Activated CD8-positive, alpha-beta memory T cell treated with anti-CD3 and anti-CD28 coated beads for 24 hours (primary cell): Measurements from ENCODE around the gene RMC1.
A peak's percentile ranks its signal among the peaks of the same experiment; 100 is the strongest.
"Not testable (repeated sequence)": the region's sequence is repeated elsewhere in the genome, so short reads cannot be mapped to it uniquely, and the experiment has no call there.

Source experiments
- DNase-seq: peaks from one replicate; pipeline ENCODE4 v3.0.0-alpha.2; 2020

The RMC1 gene

DNA sequence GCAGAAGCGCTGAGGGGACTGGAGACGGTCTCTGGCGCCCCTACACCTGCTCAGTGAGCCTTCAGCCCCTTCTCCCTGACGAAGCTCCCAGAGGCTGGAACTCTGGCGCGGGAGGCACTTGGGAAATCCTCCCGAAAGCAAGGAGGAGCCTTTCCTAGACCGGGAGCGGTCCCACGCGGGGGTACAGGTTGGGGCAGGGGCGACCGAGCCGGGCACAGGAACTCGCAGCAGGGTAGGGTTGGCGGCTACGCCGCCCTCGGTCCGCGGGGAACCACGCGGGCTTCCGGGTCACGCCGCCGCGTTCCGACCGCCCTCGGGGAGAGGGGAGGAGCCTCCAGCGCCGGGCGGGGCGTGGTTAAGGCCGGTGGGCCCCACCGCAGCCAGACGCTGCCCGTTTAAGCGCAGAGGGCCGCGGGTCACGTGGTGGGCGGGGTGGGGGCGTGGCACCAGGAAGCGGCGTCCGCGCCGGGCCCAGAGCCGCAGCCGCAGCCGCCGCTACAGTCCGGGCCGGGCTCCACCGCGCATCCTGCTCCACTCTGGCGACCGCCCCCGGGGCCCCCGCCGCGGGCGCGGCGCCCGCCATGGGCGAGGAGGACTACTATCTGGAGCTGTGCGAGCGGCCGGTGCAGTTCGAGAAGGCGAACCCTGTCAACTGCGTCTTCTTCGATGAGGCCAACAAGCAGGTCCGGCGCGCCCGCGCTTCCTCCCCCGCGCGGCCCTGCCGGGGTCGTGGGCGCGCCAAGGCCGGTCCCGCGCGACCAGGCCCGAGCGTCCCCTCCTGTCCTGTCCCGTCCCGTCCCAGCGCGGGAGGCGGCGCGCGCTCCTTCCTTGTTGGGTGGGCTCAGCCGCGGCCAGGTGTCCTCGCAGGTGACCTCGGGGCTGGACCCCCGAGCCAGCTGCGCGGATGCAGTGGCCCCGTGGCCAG, at the start of gene RMC1:
Gene RMC1, plus strand, starts transcription at position 474 of the 925 bp plus-strand sequence. Its CDS starts 108 bp downstream, at position 582.
- peak; percentile 99 for DNase-seq

DNA sequence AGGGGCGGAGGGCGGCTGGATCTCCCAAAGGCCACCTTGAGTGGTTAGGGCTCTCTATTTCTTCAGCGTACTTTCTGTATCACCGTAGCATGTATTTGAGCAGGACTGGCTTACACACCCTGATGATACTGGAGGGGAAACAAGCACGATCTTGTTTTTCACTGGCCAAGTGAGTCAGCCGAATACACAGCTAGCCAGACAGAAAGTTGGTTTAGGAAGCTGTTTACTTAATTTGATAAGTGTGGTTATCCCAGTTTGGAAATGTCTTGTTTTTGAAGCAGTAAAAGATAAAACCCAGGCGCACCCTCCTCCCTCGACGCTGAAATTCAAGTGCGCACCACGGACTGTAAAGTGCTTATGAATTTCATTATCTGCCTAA, 49.6 kb upstream of the RMC1 start:
- no peak for DNase-seq

DNA sequence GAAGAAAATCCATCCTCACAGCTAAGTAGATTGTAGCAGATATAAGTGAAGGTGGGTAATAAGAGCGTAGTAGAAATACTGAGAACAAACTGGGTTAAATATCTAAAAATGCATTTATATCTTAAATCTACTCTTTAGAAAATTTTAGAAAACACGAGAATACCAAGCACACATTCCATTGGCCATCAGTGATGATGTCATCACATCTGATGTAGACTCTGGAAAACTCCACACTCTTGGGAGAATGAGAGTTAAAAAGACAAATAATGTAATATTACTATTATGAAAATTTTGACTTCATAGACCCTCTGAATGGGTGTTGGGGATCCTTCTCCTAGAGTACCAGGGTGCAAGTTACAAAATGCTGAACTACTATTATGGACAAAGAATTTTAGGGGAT, 46.5 kb upstream of the RMC1 start:
- no peak for DNase-seq

DNA sequence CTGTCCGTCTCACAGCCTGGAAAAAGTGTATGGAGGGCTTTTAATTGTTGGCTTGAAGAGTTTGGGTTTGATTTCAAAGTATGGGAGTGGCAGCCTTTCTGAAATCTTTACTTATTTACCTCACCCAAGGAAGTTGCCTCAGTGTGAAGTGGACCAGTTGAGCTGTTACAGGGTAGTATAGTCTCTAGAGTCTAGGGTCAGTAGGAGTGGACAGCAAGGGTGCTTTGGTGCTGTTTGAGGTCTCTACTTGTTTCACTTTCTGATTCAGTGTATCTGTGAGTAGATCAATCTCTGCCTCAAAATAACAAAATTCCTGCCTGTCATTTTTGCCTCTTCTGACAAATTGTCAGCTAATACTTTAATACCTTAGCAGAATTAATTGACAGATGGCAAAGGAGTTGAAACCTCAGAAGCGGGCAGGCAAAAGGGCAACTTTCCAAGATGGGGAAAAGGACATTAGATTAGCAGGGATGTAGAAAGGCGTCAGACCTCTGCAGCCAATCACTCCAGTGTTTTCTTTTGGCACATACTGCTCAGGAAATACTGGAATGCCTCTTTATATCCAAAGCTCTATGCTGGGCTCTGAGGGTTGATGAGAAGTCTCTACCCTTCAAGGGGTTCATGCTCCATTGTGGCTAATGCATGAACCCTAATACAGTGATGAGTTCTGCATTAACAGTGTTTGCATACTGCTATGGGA, 44.3 kb upstream of the RMC1 start:
- no peak for DNase-seq

GRCh38 chr18:23459530-23459921, 43.8 kb upstream of the RMC1 start:
- DNase-seq: no peak

DNA sequence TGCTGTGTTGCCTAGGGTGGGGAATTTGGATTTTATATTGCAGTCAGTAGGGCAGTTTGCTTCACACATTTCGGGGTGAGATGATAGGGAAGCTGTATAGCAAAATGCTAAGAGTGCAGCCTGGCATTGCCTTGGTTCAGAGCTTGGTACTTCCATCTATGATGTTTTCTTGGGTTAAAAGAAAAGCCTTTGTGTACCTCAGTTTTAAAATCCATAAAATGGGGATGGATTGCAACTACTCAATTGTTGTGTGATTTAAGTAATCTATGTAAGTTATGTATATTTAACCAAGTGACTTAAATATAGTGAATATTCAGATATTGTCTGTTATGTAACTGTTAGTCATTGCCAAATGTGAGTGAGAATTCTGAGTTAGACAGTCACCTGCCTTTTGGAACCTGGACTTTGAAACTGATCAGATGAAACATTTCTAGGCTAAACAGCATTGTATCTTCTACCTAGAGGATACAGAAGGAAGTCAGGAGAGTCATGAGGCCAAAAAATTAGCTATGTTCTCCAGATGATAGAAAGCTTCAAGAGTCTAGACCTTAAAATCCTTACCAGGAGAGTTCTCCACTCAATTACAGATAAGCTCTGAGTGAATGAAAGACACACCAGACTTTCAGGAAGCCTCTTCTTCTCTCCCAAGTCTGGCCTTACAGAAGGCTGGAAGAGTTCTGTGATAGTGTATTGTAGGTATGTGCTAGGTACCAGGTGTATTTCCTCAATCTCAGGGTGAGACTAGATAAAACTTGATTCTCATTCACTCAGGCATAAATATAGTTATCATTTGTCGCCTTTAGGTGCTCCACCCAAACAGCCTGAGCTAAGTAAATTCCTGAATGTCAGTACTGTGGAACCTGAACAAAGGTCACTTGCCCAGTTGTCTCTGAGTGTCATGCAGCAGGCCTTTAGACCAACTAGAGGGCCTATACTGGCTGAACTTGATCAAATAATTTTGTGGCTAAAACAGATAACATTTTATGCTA, 42.7 kb upstream of the RMC1 start:
- no peak for DNase-seq

DNA sequence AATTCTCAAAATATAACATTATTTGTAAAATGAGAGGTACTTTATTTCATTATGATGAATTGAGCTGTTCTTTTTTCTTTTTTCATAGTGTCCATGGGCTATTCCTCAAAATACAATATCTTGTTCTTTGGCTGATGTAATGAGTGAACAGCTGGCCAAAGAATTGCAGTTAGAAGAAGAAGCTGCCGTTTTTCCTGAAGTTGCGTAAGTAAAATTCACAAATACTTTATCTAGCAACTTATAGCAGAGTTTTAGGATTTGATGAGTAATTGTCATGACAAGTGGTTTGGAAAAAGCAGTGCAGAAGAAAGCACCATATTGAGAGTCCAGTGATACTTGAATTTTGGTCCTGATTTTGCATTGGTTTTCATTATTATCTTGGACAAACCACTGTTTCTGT, 40.4 kb upstream of the RMC1 start:
- DNase-seq: no peak

GRCh38 chr18:23468753-23469459, 34.4 kb upstream of the RMC1 start:
- no peak for DNase-seq

DNA sequence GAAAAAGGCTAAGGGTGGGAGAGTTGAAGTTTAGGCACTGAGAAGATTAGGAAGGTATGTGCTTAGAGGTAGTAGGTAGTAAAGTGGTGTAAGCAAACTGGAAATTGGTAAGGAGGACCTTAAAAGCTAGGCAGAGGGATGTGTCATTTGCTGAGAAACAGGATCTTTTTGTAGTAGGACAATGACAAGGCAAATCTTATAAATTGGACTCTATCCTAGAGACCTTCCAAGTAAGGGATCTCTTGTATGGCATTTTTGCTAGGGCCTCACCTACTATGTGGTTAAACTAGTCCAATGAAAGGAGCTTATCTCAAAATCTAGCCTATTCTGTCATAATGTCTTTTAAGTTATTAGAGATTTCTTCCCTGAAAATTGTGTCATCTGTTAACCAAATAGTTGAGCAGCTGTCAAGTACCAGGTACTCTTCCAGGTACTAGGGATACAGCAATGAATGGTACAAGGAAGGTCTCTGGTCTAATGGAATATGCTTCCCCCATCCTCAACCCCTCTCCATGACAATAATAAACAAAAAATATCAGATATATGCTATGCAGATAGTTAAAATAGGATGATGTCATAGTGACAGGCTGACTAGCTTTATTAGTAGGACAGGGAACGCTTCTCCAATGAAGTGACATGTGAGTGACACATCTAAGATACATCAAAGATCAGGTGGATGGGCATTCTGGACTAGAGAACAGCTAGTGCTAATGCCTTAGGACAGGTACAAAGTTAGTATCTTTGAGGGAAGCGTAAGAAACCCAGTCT, 32.5 kb upstream of the RMC1 start:
- no peak for DNase-seq

DNA sequence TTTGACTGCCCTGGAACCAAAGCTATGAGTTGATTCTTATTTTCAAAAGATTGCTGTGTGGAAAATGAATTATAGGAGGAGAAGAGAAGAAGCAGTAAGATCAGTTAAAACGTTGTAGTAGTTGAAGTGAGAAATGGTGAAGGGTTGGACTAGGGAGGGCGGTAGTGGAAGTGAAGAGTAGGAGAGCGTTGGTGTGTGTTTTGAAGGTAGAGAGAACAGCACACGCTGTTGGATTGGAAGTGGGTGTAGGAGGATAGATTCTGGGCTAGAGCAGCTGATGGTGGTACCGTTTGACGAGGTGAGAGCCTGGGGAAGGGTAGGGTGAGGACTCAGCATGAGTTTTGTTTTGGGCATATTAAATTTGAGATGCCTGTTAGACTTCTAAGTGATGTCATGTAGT, 31.8 kb upstream of the RMC1 start:
- DNase-seq: no peak

- DNase-seq: no peak
These were observed 23.3 kb upstream of the RMC1 start for GRCh38 chr18:23479829-23480505.

DNA sequence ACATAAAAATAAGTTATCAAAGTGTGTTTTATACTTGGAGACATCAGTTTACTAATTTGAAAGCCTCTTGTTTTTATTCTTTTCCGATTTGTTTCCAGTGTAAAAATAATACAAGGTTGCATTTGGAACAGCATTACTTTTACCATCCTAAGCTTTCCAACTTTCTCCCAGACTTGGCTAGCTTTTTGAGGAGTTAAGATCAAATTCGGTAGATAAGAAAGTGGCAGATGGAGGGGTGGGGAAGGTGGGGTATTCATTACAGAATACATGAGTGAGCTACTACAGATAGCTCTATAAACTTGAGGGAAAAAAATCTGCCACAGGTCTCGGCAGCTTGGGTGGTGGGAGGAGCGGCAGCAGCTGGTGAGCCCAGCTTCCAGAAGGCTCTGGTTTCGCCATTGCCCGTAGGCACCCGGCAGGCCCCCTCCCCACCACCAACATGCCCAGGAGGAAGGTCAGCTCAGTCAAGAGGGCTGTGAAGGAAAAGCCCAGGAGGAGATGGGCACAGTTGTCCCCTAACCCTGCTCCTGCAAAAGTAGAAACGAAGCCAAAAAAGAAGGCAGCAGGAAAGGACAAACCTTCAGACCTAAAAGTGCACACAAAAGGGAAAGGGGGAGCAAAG, 18.6 kb upstream of the RMC1 start:
- DNase-seq: no peak

DNA sequence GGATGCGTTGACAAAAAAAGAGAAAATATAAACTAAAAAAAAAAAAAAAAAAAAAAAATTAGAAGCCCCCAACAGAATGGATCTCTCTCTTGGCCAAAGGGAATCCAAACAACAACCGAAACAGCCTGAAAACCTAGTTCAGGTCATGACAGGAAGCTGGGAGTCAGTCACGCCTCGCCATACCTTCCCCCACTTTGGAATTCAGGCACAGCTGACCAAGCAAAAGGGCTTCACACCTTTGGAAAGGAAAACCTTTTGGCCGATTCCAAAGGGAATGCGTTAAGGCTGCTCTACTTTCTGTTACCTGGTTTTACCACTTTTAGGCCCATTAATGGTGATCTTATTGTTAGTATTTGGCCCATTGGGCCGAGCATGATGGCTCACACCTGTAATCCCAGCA, 17.9 kb upstream of the RMC1 start:
- no peak for DNase-seq

DNA sequence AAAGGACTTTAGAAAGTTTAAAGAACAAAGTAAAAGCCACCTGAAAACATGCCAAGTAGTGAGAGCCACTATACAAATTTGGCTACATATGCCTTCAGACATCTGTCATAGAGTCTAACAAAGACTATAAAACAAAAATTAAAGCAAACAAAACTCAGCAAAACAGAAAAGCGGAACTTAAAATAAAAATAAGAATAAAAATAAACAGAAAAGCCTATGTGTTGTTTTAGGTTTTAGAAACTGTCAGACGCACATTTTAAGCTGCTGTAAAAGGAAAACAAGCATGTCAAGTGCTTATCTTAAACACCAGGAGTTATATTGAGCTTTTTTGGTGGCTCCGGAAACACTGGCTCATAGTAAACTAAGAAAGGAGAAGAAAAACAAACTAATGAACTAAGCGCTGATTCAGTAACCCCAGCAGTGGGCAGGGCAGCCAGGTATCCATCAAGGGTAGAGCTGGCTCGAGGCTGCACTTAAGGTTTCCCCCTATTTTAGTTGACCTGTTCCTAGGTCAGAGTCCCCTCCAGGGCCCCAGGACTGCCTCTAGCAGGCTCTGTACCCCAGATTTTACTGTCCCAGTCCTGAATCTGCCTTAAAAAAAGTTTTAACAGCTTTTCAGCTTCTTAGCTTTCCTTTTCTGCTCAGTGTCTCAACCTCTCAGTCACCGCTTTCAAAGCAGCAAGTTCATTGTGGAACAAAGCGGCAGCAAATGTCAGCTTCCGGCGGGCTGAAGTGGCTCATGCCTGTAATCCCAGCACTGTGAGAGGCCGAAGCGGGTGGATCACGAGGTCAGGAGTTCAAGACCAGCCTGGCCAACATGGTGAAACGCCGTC, 15.4 kb upstream of the RMC1 start:
- peak; percentile 70 for DNase-seq

- DNase-seq: not testable (repeated sequence)
These were observed 13.7 kb upstream of the RMC1 start for GRCh38 chr18:23489586-23489985.

GRCh38 chr18:23493654-23494053, 9.7 kb upstream of the RMC1 start:
- DNase-seq: no peak

DNA sequence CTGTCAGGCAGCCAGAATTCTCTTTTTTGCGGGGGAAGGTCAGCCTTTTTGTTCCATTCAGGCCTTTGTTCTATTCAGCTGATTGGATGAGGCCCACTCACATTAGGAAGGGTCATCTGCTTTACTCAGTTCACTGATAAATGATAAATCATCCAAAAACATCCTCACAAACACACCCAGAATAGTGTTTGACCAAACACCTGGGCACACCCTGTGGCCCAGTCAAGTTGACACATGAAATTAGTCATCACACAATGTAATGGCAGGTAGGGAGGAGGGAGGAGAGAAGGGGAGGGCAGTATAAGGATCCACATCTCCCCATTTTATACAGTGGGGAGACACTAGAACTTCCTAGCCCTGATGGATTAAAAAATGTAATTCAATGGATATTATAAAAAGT, 8.3 kb upstream of the RMC1 start:
- DNase-seq: no peak

DNA sequence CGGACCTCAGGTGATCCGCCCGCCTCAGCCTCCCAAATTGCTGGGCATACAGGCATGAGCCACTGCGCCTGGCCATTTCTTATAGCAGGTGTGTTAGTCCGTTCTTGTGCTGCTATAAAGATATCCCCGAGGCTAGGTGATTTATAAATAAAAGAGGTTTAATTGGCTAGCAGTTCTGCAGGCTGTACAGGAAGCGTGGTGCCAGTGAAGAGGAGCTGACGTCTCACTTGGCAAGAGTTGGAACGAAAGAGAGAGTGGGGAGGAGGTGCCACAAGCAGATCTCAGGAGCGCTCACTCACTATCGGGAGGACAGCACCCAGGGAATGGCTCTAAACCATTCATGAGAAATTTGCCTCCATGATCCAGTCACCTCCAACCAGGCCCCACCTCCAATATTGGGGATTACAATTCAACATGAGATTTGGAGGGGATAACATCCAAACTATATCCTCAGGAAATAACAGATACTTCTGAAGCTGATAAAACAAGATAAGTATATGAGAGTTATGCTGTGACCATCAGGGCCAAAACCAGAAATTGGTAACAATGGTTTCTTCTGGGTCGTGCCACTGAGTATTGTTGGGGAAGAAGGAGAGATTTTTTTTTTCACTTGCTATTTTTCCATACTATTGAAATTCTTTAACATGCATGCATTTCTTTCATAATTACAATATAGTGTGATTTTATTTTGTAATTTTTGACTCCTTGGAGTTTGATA, 7.4 kb upstream of the RMC1 start:
- DNase-seq: no peak

GRCh38 chr18:23498117-23498516, 5.2 kb upstream of the RMC1 start:
- DNase-seq: no peak
